NCI-H1930 (cell line): ENCODE data around the gene PAPPA2.

Experiments
- DNase-seq, 2 experiments: peaks; one replicate each; lab custom pipeline; 2025; lab: John Stamatoyannopoulos, UW

The PAPPA2 gene

GRCh38 chr1:176803596-176803995, 340.6 kb downstream of the PAPPA2 start:
- no peak for DNase-seq

- no peak for DNase-seq
Observed at GRCh38 chr1:176809292-176809691, 346.3 kb downstream of the PAPPA2 start.

GRCh38 chr1:176811511-176812288, 348.7 kb downstream of the PAPPA2 start:
- no peak for DNase-seq

- no peak for DNase-seq
Observed at GRCh38 chr1:176815621-176816020, 352.6 kb downstream of the PAPPA2 start.

GRCh38 chr1:176816232-176816631, 353.3 kb downstream of the PAPPA2 start:
- DNase-seq = no peak

GRCh38 chr1:176820391-176821031, 357.5 kb downstream of the PAPPA2 start:
- DNase-seq = no peak

GRCh38 chr1:176826265-176826664, 363.3 kb downstream of the PAPPA2 start:
- peak; percentile 34 to 51 for DNase-seq

- DNase-seq = no peak
Observed at GRCh38 chr1:176829261-176829660, 366.3 kb downstream of the PAPPA2 start.

- no peak for DNase-seq
Observed at GRCh38 chr1:176831150-176831549, 368.2 kb downstream of the PAPPA2 start.

- DNase-seq = no peak
Observed at GRCh38 chr1:176837708-176838107, 374.7 kb downstream of the PAPPA2 start.

GRCh38 chr1:176838276-176838995, 375.5 kb downstream of the PAPPA2 start:
- DNase-seq = no peak

- DNase-seq = no peak
Observed at GRCh38 chr1:176839216-176839615, 376.2 kb downstream of the PAPPA2 start.

- no peak for DNase-seq
Observed at GRCh38 chr1:176841238-176841637, 378.3 kb downstream of the PAPPA2 start.

GRCh38 chr1:176843352-176844297, 380.6 kb downstream of the PAPPA2 start:
- peak in 1 of 2 experiments; percentile 9 for DNase-seq

GRCh38 chr1:176847052-176847451, 384.1 kb downstream of the PAPPA2 start:
- no peak for DNase-seq

GRCh38 chr1:176849281-176849680, 386.3 kb downstream of the PAPPA2 start:
- DNase-seq = no peak

GRCh38 chr1:176850871-176851270, 387.9 kb downstream of the PAPPA2 start:
- no peak for DNase-seq

- DNase-seq = no peak
Observed at GRCh38 chr1:176852124-176852523, 389.1 kb downstream of the PAPPA2 start.

GRCh38 chr1:176853503-176853902, 390.5 kb downstream of the PAPPA2 start:
- no peak for DNase-seq

GRCh38 chr1:176854121-176854520, 391.1 kb downstream of the PAPPA2 start:
- DNase-seq = no peak
